ENCODE results near the gene MUC22.

DNA sequence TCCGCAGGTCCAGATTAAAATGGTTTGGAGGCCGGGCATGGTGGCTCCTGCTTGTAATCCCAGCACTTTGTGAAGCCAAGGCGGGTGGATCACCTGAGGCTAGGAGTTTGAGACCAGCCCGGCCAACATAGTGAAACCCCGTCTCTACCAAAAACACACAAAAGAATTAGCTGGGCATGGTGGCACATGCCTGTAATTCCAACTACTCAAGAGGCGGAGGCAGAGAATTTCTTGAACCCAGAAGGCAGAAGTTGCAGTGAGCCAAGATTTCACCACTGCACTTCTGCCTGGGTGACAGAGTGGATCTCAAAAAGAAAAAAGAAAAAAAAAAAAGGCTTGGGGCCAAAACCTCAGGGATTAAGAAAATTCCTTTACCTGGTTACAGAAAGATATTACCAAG, 71.6 kb downstream of the MUC22 start:
- TF ChIP-seq CTCF (IDR thresholded peaks at IDR 0.05): no peak
- no peak for TF ChIP-seq POLR2A (IDR thresholded peaks at IDR 0.05)
